Mesendoderm (in vitro differentiated cells): ENCODE results near the gene RANBP10.

ENCODE experiments used
- DNase-seq: peaks from one replicate; pipeline ENCODE4 v3.0.0; 2013
- H2AK5ac ChIP-seq: 2 replicates; pipeline ENCODE4 v1.6.1; 2013; ENCODE audit warnings: low read length, inconsistent platforms
- H2BK120ac ChIP-seq: 2 replicates; pipeline ENCODE4 v1.6.1; 2013; ENCODE audit warnings: low read depth, mild to moderate bottlenecking, low read length, moderate library complexity, mixed read lengths
- H2BK15ac ChIP-seq: replicated peaks from 2 replicates; pipeline ENCODE4 v1.6.1; 2013; ENCODE audit warnings: low read depth, mild to moderate bottlenecking, moderate library complexity
- H2BK5ac ChIP-seq: 2 replicates; pipeline ENCODE4 v1.6.1; 2013; ENCODE audit warnings: low read length, inconsistent platforms
- H3K18ac ChIP-seq: 2 replicates; pipeline ENCODE4 v1.6.1; 2013; ENCODE audit warnings: mild to moderate bottlenecking, low read length, mixed read lengths
- H3K23ac ChIP-seq: one replicate; pipeline ENCODE4 v1.6.1; 2013; ENCODE audit warnings: low read length
- H3K27ac ChIP-seq: 2 replicates; pipeline ENCODE4 v1.5.1; 2013; ENCODE audit warnings: low read depth, mild to moderate bottlenecking, inconsistent platforms, low read length, moderate library complexity
- H3K27me3 ChIP-seq: 2 replicates; pipeline ENCODE4 v1.6.1; 2013; ENCODE audit warnings: low read length, control low read depth, mild to moderate bottlenecking, inconsistent platforms; ENCODE audit not compliant: insufficient read depth, poor library complexity
- H3K36me3 ChIP-seq: 2 replicates; pipeline ENCODE4 v1.6.1; 2013; ENCODE audit warnings: low read length, inconsistent platforms; ENCODE audit not compliant: control insufficient read depth, insufficient read depth
- H3K4ac ChIP-seq: one replicate; pipeline ENCODE4 v1.6.1; 2013; ENCODE audit warnings: low read depth, mild to moderate bottlenecking, low read length, moderate library complexity
- H3K4me1 ChIP-seq: 2 replicates; pipeline ENCODE4 v1.6.1; 2013; ENCODE audit warnings: low read depth, low read length, inconsistent platforms; ENCODE audit not compliant: control insufficient read depth
- H3K4me2 ChIP-seq: 2 replicates; pipeline ENCODE4 v1.6.1; 2013; ENCODE audit warnings: low read length
- H3K4me3 ChIP-seq: 2 replicates; pipeline ENCODE4 v1.5.1; 2013; ENCODE audit warnings: mild to moderate bottlenecking, low read length
- H3K56ac ChIP-seq: one replicate; pipeline ENCODE4 v1.6.1; 2013; ENCODE audit warnings: low read length
- H3K79me1 ChIP-seq: 2 replicates; pipeline ENCODE4 v1.6.1; 2013; ENCODE audit warnings: low read length, inconsistent platforms
- H3K79me2 ChIP-seq: 2 replicates; pipeline ENCODE4 v1.6.1; 2013; ENCODE audit warnings: mild to moderate bottlenecking, low read length; ENCODE audit not compliant: control insufficient read depth, insufficient read depth
- H3K9ac ChIP-seq: 2 replicates; pipeline ENCODE4 v1.6.1; 2013; ENCODE audit warnings: low read length, inconsistent platforms
- H4K5ac ChIP-seq: one replicate; pipeline ENCODE4 v1.6.1; 2013; ENCODE audit warnings: low read length
- H4K8ac ChIP-seq: one replicate; pipeline ENCODE4 v1.6.1; 2013; ENCODE audit warnings: low read depth, mild to moderate bottlenecking, control low read depth, low read length, moderate library complexity
- whole genome bisulfite sequencing: extraction: QIAGEN DNeasy Blood & Tissue Kit; methylation state at CpG from one replicate; pipeline ENCODE4 v1.1.7; 2013; ENCODE audit warnings: low lambda C conversion rate, missing lambda C conversion rate; ENCODE audit not compliant: insufficient coverage; ENCODE audit errors: extremely low coverage; 5-methylcytosine and 5-hydroxymethylcytosine counted together

The RANBP10 gene

DNA sequence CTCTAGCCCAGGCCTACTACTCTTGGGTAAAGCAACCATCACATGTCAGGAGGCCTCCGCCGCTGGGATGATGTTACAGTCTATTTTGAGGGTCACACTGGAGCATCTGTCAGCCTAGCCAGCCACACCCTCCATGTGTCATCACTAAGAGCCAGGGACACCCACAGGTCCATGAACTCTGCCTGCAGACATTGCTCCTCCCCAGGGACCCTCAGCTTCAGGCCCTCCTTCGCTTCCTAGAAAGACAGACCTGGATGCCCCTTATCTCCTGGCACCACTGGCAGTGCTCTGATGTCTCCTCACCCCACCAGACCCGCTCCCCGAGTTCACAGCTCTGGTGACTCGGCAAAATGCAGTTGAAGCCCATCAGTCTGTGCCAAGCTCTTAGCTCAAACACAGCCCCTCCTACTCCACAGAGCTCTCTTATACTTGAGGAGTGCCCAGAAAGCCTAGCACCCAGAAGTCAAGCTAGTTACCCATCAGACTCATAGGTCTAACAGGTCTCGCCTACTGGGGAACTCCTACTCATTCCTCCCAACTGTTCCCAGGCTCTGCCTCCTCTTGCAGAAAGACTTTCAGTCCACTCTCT lies 5.9 kb downstream of the RANBP10 start:
- Histone ChIP-seq H3K4me2 (no peak overlapping the region), H3K4ac (no peak overlapping the region), H3K4me1 (no peaks in the 10 kb centered on the region), H3K18ac (no peak overlapping the region), H2BK5ac (no peak overlapping the region), H3K79me1 (peaks cover 22% of the 10 kb centered on the region), H3K27me3 (no peaks in the 10 kb centered on the region), H4K8ac (no peak overlapping the region), H3K9ac (no peak overlapping the region), H2BK15ac (no peak overlapping the region), H3K36me3 (peaks cover 4% of the 10 kb centered on the region), H3K27ac (no peak overlapping the region), H4K5ac (no peak overlapping the region), H2BK120ac (no peak overlapping the region), H3K4me3 (no peak overlapping the region), H3K56ac (no peak overlapping the region), H3K79me2 (peaks cover 19% of the 10 kb centered on the region), H2AK5ac (no peak overlapping the region), H3K23ac (no peak overlapping the region)
- DNase-seq = no peak
- WGBS = no CpG with 5 or more reads among the region's 7 CpGs

DNA sequence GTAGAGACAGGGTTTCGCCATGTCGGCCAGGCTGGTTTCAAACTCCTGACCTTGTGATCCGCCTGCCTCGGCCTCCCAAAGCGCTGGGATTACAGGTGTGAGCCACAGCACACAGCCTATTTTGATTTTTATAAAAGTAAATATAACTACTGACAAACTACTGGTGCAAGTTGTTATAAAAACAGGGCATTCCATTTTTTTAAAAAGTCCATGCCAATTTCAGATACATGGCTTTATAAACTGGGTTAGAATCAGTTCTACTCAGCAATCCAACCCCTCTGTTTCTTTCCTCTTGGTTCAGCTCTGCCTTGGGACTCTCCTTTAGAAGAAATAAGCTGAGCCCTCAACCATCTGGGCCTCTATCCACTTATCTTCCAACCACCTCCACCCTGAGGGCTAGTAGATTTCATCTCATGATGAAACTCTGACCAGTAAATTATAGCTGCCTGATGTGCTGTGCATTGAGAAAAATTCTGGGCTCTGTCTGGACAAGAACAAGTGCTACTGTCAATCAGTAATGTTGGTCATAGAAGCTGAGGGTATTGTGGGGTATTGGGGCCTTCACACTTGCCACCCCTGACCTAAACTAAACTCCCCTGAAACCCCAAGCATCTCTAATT lies 10.2 kb downstream of the RANBP10 start:
- Histone ChIP-seq H3K23ac (no peak overlapping the region), H3K4me2 (no peak overlapping the region), H2BK5ac (no peak overlapping the region), H2AK5ac (no peak overlapping the region), H4K5ac (no peak overlapping the region), H3K9ac (no peak overlapping the region), H3K56ac (no peak overlapping the region), H2BK15ac (no peak overlapping the region), H3K79me2 (peaks cover 8% of the 10 kb centered on the region), H3K79me1 (peaks cover 12% of the 10 kb centered on the region), H3K36me3 (peaks cover 2% of the 10 kb centered on the region), H3K27ac (no peak overlapping the region), H3K4ac (no peak overlapping the region), H3K4me1 (no peaks in the 10 kb centered on the region), H3K27me3 (no peaks in the 10 kb centered on the region), H2BK120ac (no peak overlapping the region), H4K8ac (no peak overlapping the region), H3K4me3 (no peak overlapping the region), H3K18ac (no peak overlapping the region)
- DNase-seq = no peak
- no CpG with 5 or more reads among the region's 5 CpGs for WGBS

DNA sequence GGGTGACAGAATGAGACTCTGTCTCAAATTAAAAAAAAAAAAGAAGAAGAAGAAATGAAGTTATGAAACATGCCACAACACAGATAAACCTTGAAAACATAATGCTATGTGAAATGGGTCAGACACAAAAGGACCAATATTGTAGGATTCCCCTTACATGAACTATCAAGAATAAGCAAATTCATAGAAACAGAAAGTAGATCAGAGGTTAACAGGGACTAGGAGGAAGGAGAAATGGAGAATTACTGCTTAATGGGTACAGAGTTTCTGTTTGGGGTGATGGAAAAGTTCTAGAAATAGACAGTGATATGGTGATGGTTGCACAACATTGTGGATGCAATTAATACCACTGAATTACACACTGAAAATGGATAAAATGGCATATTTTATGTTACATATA lies 16.3 kb downstream of the RANBP10 start:
- H2AK5ac ChIP-seq = no peak overlapping the region
- H3K9ac ChIP-seq = no peak overlapping the region
- H3K23ac ChIP-seq = no peak overlapping the region
- no peak overlapping the region for H3K4ac ChIP-seq
- no peak overlapping the region for H4K5ac ChIP-seq
- H3K27ac ChIP-seq = no peak overlapping the region
- DNase-seq = no peak
- no peak overlapping the region for H4K8ac ChIP-seq
- no peak overlapping the region for H2BK15ac ChIP-seq
- H3K56ac ChIP-seq = no peak overlapping the region
- H2BK5ac ChIP-seq = no peak overlapping the region
- H3K79me1 ChIP-seq = no peaks in the 10 kb centered on the region
- no peak overlapping the region for H3K4me3 ChIP-seq
- H3K79me2 ChIP-seq = no peaks in the 10 kb centered on the region
- H3K36me3 ChIP-seq = no peaks in the 10 kb centered on the region
- H3K4me1 ChIP-seq = no peaks in the 10 kb centered on the region
- H3K27me3 ChIP-seq = no peaks in the 10 kb centered on the region
- no peak overlapping the region for H3K4me2 ChIP-seq
- H2BK120ac ChIP-seq = no peak overlapping the region
- H3K18ac ChIP-seq = no peak overlapping the region

DNA sequence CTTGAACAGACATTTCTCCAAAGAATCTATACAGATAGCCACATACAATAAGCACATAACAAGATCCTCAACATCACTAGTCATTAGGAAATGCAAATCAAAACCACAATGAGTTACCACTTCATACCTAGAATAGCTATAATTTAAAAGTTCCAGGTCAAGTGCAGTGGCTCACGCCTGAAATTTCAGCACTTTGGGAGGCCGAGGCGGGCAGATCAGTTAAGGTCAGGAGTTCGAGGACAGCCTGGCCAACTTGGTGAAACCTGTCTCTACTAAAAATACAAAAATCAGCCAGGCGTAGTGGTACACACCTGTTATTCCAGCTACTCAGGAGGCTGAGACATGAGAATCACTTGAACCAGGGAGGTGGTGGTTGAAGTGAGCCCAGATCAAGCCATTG lies 19.9 kb downstream of the RANBP10 start:
- WGBS = no CpG with 5 or more reads among the region's 5 CpGs
- no peak overlapping the region for H2BK120ac ChIP-seq
- H2AK5ac ChIP-seq = no peak overlapping the region
- no peak overlapping the region for H4K8ac ChIP-seq
- no peak overlapping the region for H2BK5ac ChIP-seq
- H3K4me2 ChIP-seq = no peak overlapping the region
- no peaks in the 10 kb centered on the region for H3K79me1 ChIP-seq
- H3K79me2 ChIP-seq = no peaks in the 10 kb centered on the region
- H3K23ac ChIP-seq = no peak overlapping the region
- H3K4me1 ChIP-seq = no peaks in the 10 kb centered on the region
- no peak overlapping the region for H4K5ac ChIP-seq
- H3K18ac ChIP-seq = no peak overlapping the region
- H3K56ac ChIP-seq = no peak overlapping the region
- H3K27me3 ChIP-seq = no peaks in the 10 kb centered on the region
- no peak overlapping the region for H2BK15ac ChIP-seq
- H3K9ac ChIP-seq = no peak overlapping the region
- H3K36me3 ChIP-seq = no peaks in the 10 kb centered on the region
- H3K27ac ChIP-seq = no peak overlapping the region
- no peak overlapping the region for H3K4ac ChIP-seq
- no peak overlapping the region for H3K4me3 ChIP-seq
- DNase-seq = no peak

DNA sequence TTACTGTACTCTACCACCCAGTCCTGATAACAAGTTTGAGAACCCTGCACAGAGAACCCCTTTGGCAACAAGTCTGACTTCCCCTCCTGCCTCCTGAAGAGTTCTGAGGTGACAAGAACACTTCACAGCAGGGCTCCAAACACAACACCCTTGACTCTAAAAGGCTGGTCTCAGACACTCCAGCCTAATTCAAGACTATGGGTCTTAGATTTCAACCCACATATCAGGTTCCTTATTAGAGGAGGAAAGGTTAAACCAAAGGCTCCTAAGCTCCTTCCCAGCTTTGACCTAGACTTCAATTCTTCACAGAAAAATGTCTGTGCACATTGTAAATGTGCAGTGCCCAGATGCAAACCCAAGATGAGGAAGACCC lies 23.0 kb downstream of the RANBP10 start:
- H3K9ac ChIP-seq = no peak overlapping the region
- H3K18ac ChIP-seq = no peak overlapping the region
- no peaks in the 10 kb centered on the region for H3K36me3 ChIP-seq
- no peaks in the 10 kb centered on the region for H3K79me2 ChIP-seq
- H3K23ac ChIP-seq = no peak overlapping the region
- H3K27ac ChIP-seq = no peak overlapping the region
- no peaks in the 10 kb centered on the region for H3K27me3 ChIP-seq
- H2BK15ac ChIP-seq = no peak overlapping the region
- no peak overlapping the region for H3K56ac ChIP-seq
- H4K5ac ChIP-seq = no peak overlapping the region
- no peak overlapping the region for H2BK120ac ChIP-seq
- H4K8ac ChIP-seq = no peak overlapping the region
- H3K4me3 ChIP-seq = no peak overlapping the region
- no peak overlapping the region for H2AK5ac ChIP-seq
- H3K79me1 ChIP-seq = peaks cover 3% of the 10 kb centered on the region
- no peak for DNase-seq
- no peaks in the 10 kb centered on the region for H3K4me1 ChIP-seq
- no peak overlapping the region for H3K4ac ChIP-seq
- no peak overlapping the region for H3K4me2 ChIP-seq
- H2BK5ac ChIP-seq = no peak overlapping the region
